ENCODE results near the gene ZNF322.

DNA sequence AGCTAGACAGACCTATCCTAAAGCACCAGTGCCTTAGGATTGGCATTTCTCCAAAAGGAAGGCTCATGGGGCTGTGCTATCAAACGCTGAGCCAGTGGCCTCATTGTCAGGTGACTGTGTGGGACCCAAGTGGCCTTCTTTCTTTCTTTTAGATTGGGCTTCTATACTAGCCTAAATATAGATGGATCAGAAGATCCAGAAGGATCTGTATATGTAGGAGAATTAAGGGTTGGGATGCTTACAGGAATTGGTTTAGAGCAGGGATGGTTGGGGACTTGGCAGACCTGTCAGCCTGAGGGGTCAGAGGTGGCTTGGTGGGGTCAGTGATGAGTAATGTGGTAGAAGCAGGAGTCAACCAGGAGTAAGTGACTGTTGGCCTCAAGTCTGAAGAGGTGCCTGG lies 47.9 kb downstream of the ZNF322 start:
- no peak for TF ChIP-seq ZNF384 (IDR thresholded peaks at IDR 0.05)
- TF ChIP-seq TARDBP (IDR thresholded peaks at IDR 0.05): no peak
- TF ChIP-seq HDGF (IDR thresholded peaks at IDR 0.05; ENCODE audit: borderline replicate concordance): no peak
